HL-60 (cell line): ENCODE measurements around the gene SLC27A3.

Experiments used
- GABPA ChIP-seq: IDR thresholded peaks from 2 replicates; pipeline ENCODE4 v1.6.1; 2012; ENCODE audit warnings: low read depth
- POLR2AphosphoS5 ChIP-seq: IDR thresholded peaks from 2 replicates; pipeline ENCODE4 v1.6.1; 2012; ENCODE audit warnings: low read depth
- TF ChIP-seq, protein P1 (sequence below): IDR thresholded peaks from one replicate; pipeline ENCODE4 v1.5.1; 2011; ENCODE audit warnings: low read length, control low read depth, inconsistent platforms; ENCODE audit not compliant: insufficient read depth
- TF ChIP-seq, protein P2 (sequence below): IDR thresholded peaks from 2 replicates; pipeline ENCODE4 v1.6.1; 2012; ENCODE audit warnings: low read depth; ENCODE audit not compliant: insufficient replicate concordance

DNA sequence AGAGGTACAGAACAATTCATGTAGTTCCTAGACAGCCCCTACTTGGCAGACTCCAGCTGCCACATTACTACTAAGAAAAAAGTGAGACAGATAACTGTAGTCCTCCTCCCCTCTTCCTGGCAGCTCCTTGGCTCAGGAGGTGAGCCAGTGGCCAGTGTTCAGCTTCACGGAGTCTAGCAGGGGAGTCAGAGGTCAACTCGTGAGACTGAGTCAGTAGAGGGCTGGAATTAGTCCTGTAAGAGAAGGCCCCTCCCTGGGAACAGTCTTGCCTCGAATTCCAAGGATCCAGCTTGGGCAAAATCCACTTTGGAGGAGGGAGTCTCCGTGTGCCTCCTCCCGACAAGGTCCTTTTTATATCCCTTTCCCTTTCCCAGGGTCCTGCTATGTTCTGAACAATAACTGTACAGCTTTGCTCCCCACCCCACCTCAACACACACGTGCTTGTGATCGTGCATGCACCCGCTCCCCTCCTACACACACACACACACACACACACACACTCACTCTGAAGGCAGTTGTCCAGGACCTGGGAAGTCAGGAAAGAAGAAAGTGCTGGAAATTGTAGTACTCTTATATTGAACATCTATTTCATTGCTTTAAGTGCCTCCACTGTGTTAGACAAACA, 22.5 kb upstream of the SLC27A3 start:
- no peak for TF ChIP-seq GABPA
- TF ChIP-seq, protein P1, sequence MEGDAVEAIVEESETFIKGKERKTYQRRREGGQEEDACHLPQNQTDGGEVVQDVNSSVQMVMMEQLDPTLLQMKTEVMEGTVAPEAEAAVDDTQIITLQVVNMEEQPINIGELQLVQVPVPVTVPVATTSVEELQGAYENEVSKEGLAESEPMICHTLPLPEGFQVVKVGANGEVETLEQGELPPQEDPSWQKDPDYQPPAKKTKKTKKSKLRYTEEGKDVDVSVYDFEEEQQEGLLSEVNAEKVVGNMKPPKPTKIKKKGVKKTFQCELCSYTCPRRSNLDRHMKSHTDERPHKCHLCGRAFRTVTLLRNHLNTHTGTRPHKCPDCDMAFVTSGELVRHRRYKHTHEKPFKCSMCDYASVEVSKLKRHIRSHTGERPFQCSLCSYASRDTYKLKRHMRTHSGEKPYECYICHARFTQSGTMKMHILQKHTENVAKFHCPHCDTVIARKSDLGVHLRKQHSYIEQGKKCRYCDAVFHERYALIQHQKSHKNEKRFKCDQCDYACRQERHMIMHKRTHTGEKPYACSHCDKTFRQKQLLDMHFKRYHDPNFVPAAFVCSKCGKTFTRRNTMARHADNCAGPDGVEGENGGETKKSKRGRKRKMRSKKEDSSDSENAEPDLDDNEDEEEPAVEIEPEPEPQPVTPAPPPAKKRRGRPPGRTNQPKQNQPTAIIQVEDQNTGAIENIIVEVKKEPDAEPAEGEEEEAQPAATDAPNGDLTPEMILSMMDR, result no peak
- TF ChIP-seq, protein P2, sequence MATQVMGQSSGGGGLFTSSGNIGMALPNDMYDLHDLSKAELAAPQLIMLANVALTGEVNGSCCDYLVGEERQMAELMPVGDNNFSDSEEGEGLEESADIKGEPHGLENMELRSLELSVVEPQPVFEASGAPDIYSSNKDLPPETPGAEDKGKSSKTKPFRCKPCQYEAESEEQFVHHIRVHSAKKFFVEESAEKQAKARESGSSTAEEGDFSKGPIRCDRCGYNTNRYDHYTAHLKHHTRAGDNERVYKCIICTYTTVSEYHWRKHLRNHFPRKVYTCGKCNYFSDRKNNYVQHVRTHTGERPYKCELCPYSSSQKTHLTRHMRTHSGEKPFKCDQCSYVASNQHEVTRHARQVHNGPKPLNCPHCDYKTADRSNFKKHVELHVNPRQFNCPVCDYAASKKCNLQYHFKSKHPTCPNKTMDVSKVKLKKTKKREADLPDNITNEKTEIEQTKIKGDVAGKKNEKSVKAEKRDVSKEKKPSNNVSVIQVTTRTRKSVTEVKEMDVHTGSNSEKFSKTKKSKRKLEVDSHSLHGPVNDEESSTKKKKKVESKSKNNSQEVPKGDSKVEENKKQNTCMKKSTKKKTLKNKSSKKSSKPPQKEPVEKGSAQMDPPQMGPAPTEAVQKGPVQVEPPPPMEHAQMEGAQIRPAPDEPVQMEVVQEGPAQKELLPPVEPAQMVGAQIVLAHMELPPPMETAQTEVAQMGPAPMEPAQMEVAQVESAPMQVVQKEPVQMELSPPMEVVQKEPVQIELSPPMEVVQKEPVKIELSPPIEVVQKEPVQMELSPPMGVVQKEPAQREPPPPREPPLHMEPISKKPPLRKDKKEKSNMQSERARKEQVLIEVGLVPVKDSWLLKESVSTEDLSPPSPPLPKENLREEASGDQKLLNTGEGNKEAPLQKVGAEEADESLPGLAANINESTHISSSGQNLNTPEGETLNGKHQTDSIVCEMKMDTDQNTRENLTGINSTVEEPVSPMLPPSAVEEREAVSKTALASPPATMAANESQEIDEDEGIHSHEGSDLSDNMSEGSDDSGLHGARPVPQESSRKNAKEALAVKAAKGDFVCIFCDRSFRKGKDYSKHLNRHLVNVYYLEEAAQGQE, result no peak
- TF ChIP-seq POLR2AphosphoS5, result no peak
